Subcutaneous adipose tissue (tissue), 4 donors: ENCODE data around the gene FAM81A. TPM values are rescaled to one million over a fixed set of nuclear protein-coding genes. Genes with fewer than 3 reads are reported as not detected.

Experiments used
- CTCF ChIP-seq: fragments of 450-650 bp; IDR thresholded peaks from one replicate; pipeline ENCODE4 v1.5.1; 2016; ENCODE audit warnings: low read depth, mild to moderate bottlenecking, control low read depth, antibody characterized with exemption, moderate library complexity
- total RNA-seq, 4 donors: library from RNA; depleted of rRNA; stranded (reverse); fragments of >200 nt; gene quantifications; one replicate each; pipeline ENCODE4 v1.1.0, GENCODE V29; 2016

The FAM81A gene
- total RNA-seq, result 1 to 10 TPM in 1 of 4 donors, under 1 TPM in 2, not detected in 1; 0.16 to 2.2 (median 0.22) TPM

- no peak for TF ChIP-seq CTCF
These were observed at the start of gene FAM81A for GRCh38 chr15:59437817-59438624. Gene FAM81A, plus strand, starts transcription at chr15:59438186. Its CDS starts 20,441 bp downstream, at chr15:59458627.

GRCh38 chr15:59388670-59389069 is 49.3 kb upstream of the FAM81A start:
- no peak for TF ChIP-seq CTCF

GRCh38 chr15:59392299-59392698 is 45.7 kb upstream of the FAM81A start:
- no peak for TF ChIP-seq CTCF

GRCh38 chr15:59394166-59394661 is 43.8 kb upstream of the FAM81A start:
- no peak for TF ChIP-seq CTCF

- TF ChIP-seq CTCF, result no peak
These were observed 41.8 kb upstream of the FAM81A start for GRCh38 chr15:59396211-59396610.

GRCh38 chr15:59396679-59397078 is 41.3 kb upstream of the FAM81A start:
- no peak for TF ChIP-seq CTCF

- no peak for TF ChIP-seq CTCF
These were observed 39.8 kb upstream of the FAM81A start for GRCh38 chr15:59398220-59398619.
